GM21390 (cell line): Measurements from ENCODE around the gene SCGB1A1.

Experiments used
- ATAC-seq: cut with Tn5 transposase; IDR thresholded peaks from one replicate; pipeline ENCODE4 v1.9.1; 2021; ENCODE audit not compliant: unreplicated experiment

SCGB1A1 gene

DNA sequence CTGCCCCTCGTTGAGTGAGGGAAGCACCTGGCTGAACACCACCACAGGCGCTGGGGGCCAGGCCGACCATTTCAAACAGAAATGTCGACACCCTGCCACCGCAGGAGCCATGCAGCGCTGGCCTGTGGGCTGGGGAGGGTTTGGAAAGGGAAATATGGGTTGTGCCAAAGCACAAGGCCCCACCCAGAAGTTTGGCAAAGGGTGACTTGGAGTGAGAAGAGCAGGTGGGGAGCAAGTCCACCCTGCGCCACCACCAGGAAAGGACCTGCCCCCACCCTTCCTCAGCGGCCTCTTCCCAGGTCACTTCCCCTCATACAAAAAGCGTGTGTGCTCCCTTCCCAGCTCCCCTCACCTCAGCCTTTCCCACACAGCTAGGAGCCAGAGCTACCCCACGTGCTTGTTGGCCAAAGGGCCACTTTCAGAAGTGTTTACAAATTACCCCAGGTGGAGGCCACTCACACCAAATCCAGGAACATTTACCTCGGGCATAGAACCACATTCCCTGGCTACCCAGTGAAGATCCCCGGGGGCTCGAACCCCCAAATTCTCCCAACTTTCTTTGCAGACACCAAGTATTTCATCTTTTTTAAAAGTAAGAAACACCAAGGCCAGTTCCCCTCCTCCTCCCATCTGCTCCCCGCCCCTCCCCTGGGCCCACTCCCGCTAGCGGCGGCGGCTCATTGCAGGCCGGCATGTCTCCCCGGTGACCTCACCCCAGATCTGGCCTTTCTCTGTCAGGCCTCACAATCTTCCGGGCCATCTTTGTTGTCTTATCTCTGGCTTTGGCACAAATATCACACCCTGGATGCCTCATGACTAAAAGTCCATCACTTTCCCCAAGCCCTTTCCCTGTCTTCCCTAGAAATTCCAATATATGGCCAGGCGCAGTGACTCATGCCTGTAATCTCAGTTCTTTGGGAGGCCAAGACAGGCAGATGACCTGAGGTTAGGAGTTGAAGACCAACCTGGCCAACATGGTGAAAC is 20.5 kb upstream of the SCGB1A1 start:
- no peak for ATAC-seq

GRCh38 chr11:62399172-62399877 is 19.5 kb upstream of the SCGB1A1 start:
- ATAC-seq: no peak

DNA sequence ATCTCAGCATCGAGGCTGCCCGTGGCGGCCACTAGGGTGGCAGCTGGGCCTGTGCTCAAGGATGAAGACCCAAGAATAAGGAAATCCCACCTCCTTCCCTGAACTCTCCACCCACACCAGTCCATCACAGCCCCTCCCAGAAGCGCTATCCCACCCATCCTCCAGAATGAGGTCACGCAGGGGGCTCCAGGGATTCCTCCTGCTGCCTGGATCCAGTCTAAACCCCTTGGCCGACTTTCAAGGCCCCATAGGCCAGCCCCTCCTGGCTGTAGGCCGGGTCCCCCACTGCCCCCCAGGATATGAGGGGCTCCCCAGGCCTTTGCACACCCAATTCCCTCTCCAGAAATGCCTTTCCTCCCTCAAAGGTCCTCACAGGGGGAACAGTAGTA is 19.0 kb upstream of the SCGB1A1 start:
- no peak for ATAC-seq

DNA sequence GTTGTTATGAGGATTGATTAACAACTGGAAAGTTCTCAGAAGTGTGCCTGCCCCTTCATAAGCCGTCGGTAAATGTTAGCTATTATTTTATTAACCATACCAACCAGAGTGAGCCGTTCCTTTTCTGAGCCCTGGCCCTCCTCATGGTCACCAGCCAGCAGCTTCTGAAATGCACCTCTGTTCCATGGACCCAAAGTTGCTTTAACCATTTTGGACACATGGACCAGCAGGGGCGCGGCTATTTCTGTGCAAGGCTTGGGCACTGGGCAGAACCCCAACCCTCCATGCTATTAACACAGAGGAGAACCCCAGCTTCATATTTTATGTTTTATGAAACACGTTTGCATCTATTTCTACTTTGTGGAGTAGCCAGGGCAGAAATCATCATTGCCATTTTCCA is 18.6 kb upstream of the SCGB1A1 start:
- no peak for ATAC-seq

GRCh38 chr11:62400760-62401159 is 18.1 kb upstream of the SCGB1A1 start:
- ATAC-seq: no peak

- ATAC-seq: no peak
Measured at GRCh38 chr11:62401356-62401755, 17.5 kb upstream of the SCGB1A1 start.

GRCh38 chr11:62401811-62402210 is 17.0 kb upstream of the SCGB1A1 start:
- ATAC-seq: no peak

DNA sequence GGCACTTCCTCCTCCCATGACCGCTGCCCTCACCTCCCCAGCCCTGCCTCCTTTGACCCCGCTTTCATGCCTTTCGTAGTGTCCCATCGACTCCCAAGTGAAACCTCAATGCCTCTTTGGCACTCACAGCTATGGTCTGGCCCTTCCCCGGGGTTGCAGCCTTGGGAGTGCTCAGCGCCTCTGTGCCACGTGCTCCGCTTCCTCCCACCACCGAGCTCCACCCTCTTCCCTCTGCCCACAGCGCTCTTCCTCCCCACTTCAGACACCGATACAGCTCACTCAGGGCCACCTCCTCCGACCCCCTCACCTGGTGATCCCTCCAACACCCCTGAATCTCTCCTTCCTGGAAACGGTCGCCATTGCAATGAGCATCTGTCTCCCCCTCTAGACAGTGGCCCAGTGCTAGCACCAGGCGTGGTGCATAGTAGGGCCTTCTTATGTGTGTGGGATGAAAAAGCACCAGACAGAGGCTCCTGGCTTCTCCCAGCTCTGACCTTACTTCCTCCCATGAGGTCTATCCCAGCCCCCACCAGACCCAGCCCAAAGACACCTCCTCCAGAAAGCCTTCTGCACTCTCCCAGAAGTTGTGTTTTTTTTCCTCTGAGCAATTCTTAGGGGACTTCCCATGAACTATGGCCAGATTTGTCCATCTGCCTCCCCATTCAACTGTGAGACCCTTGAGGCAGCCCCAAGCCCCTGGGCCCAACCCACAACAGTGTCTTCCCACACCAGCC is 16.4 kb upstream of the SCGB1A1 start:
- no peak for ATAC-seq

- no peak for ATAC-seq
Measured at GRCh38 chr11:62402960-62403730, 15.7 kb upstream of the SCGB1A1 start.

- no peak for ATAC-seq
Measured at GRCh38 chr11:62404435-62404834, 14.4 kb upstream of the SCGB1A1 start.

- ATAC-seq: no peak
Measured at GRCh38 chr11:62404901-62405300, 13.9 kb upstream of the SCGB1A1 start.

DNA sequence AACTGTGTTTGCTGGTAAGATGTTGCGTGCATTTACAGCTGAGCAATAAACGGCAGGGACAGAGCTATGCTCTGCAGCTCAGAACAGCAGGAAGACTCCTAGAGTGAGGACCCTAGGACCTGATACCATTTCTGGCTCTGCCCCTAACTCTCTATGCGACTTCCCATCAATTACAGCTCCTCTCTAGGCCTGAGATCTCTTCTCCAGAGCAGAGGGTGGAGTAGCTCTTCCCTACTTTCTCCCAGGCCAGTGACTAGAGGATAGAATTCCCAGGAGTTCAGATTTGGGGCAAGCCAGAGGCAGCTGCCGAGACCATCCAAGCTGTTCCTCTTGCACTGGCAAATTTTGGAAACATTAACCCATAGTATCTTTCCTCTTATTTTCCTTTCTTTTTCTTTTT is 12.8 kb upstream of the SCGB1A1 start:
- no peak for ATAC-seq

DNA sequence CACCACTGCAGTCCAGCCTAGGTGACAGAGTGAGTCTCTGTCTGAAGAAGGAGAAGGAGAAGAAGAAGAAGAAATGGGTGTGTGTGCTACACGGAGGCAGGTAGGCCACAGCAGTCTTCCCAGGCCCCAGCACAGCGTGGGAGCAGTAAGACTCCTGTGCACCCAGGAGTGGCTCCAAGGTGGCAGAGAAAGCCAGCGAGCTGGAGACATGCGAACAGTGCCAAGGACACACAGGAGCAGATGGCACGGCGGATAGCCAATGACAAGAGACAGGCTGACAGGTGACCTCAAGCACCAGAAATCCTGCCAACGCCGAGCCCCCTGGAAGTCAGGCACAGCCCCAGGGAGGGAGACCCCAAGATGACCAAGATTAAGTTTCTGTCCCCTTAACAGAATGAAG is 9.0 kb upstream of the SCGB1A1 start:
- no peak for ATAC-seq

- ATAC-seq: no peak
Measured at GRCh38 chr11:62410972-62411371, 7.9 kb upstream of the SCGB1A1 start.

- no peak for ATAC-seq
Measured at GRCh38 chr11:62411524-62411923, 7.3 kb upstream of the SCGB1A1 start.

GRCh38 chr11:62413060-62413696 is 5.7 kb upstream of the SCGB1A1 start:
- no peak for ATAC-seq

- ATAC-seq: no peak
Measured at GRCh38 chr11:62416596-62416995, 2.2 kb upstream of the SCGB1A1 start.

- ATAC-seq: no peak
Measured at GRCh38 chr11:62418136-62418535, 697 bp upstream of the SCGB1A1 start.

DNA sequence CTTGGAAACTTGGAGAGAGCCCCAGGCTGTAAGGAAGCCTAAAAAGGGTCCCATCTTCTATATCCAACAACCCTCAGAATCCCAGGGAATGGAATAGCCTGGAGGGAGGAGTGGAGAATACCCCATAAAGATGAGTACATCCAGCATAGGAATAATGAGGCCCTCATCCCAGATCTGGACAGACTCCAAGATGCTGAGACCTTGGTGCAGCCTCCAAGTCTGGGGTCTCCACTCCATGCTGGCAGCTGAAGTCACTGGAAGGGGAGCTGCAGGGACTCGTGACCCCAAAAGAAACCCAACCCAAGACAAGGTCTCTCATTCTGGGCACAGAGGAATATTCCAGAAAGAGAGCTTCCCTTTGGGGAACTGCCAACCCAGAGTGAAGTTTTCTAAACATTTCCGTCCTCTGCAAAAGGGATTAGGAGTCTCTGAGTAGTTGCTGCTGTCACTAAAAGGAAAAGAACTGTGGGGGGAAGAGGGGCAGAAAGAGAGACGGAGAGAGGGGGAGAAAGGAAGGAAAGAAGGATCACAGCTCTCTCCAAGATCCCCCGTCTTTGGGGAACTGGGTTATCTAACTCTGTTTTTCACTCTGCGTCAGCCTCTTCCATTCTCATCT is 589 bp downstream of the SCGB1A1 start:
- ATAC-seq: no peak

DNA sequence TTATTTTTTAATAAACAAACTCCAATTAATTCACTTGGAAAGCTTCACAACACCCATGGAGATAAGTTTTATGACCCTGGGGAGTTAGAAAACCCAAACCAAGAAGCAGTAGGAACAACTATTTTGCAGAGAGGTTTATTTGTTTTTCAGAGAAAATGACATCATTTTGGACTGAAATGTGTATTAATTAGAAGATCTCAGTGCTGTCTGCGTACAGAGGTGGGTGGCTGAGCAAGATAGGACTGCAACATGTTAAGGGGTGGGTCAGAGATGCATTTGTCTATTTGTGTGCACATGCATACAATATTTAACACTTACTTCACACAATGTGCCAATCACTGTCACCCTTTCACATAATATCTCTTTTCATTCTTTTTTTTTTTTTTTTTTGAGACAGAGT is 1.1 kb downstream of the SCGB1A1 start:
- no peak for ATAC-seq
